Mesothelial cell of epicardium (in vitro differentiated cells): Measurements from ENCODE around the gene SPACA4. TPM values are rescaled to one million over a fixed set of nuclear protein-coding genes. Genes with fewer than 3 reads are reported as not detected.
A peak's percentile ranks its signal among the peaks of the same experiment; 100 is the strongest.

Source experiments
- DNase-seq, 2 experiments: peaks; one replicate each; pipeline ENCODE4 v3.0.0; 2021; ENCODE audit warnings: low spot score in 2 of 2; ENCODE audit not compliant: unreplicated experiment in 2 of 2
- H3K27ac Mint-ChIP-seq: 2 replicates; pipeline ENCODE4 v1.8.0; 2021; ENCODE audit warnings: mixed read lengths
- H3K27me3 Mint-ChIP-seq: 2 replicates; pipeline ENCODE4 v1.8.0; 2021; ENCODE audit warnings: low read depth, mixed read lengths
- H3K36me3 Mint-ChIP-seq: 2 replicates; pipeline ENCODE4 v1.8.0; 2021; ENCODE audit warnings: mixed read lengths
- H3K4me1 Mint-ChIP-seq: 2 replicates; pipeline ENCODE4 v1.8.0; 2021; ENCODE audit warnings: mixed read lengths
- H3K4me3 Mint-ChIP-seq: 2 replicates; pipeline ENCODE4 v1.8.0; 2021; ENCODE audit warnings: mild to moderate bottlenecking, moderate library complexity, mixed read lengths
- H3K9me3 Mint-ChIP-seq: 2 replicates; pipeline ENCODE4 v1.8.0; 2021; ENCODE audit warnings: mixed read lengths
- CTCF ChIP-seq: fragments of 200-600 bp; sonication (generic); IDR thresholded peaks from one replicate; pipeline ENCODE4 v1.5.0; 2021; ENCODE audit warnings: antibody characterized with exemption; ENCODE audit not compliant: unreplicated experiment
- total RNA-seq: library from RNA; stranded (reverse); gene quantifications from 3 replicates; pipeline ENCODE4 v1.2.1, GENCODE V29; 2021

The SPACA4 gene
- total RNA-seq, 1 donor from 2014 or later = not detected

DNA sequence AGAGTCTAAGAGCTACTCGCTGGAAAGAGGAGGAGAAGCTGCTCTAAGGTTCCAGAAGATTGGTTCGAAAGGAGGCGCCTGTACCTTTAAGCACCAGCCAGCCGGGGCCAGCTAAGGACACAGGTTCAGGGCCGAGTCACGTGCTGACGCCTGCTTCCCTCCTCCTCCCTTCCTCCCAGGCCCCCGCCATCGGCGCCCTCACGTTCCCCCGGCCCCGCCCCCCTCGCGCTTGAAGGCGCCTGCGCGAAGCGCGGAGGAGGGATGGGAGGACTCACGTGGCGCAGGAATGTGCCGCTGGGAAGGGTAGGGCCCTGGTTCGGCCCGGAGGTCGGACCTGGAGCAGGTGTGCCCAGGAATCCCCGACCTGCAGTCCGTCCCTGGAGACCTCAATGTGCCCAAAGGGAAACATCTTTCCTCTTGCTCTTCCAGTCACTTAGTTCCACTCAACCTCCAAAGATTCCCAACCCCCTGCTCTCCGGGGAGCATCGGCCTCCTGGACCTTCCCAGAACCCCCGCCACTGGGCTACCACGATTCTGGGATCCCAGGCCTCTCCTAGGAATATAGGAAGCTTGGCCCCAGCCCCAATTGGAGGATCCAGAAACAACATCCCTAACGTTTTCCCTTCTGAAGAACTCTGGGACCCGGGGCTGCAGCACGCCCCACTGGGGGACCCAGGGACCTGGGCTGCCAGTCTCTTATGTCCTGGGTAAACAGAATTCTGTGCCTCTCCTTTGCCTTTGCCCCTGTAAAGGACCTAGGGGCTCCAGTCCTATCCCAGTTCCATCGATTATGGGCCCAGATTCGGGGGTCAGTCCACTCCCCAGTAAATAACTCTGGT is 28.1 kb downstream of the SPACA4 start:
- no peak for TF ChIP-seq CTCF
- Mint-ChIP-seq H3K27me3 (no peaks in the 10 kb centered on the region), H3K4me1 (peaks cover 44% of the 10 kb centered on the region), H3K27ac (peak overlapping the region; percentile 93), H3K9me3 (no peaks in the 10 kb centered on the region), H3K36me3 (peaks cover 11% of the 10 kb centered on the region), H3K4me3 (peak overlapping the region; percentile 67)
- DNase-seq = peak; percentile 85 to 89

- H3K27ac Mint-ChIP-seq = peak overlapping the region; percentile 93
- H3K9me3 Mint-ChIP-seq = no peaks in the 10 kb centered on the region
- no peaks in the 10 kb centered on the region for H3K27me3 Mint-ChIP-seq
- H3K36me3 Mint-ChIP-seq = peaks cover 13% of the 10 kb centered on the region
- peak in 1 of 2 experiments; percentile 75 for DNase-seq
- peak overlapping the region; percentile 94 for H3K4me3 Mint-ChIP-seq
- TF ChIP-seq CTCF = no peak
- peaks cover 37% of the 10 kb centered on the region for H3K4me1 Mint-ChIP-seq
Observed at GRCh38 chr19:48635263-48635965, 28.9 kb downstream of the SPACA4 start.

- Mint-ChIP-seq H3K9me3 (no peaks in the 10 kb centered on the region), H3K4me1 (peaks cover 32% of the 10 kb centered on the region), H3K4me3 (peak overlapping the region; percentile 94), H3K36me3 (peaks cover 13% of the 10 kb centered on the region), H3K27me3 (no peaks in the 10 kb centered on the region), H3K27ac (peak overlapping the region; percentile 98)
- DNase-seq = no peak
- TF ChIP-seq CTCF = no peak
Observed at GRCh38 chr19:48635966-48636858, 29.7 kb downstream of the SPACA4 start.

- TF ChIP-seq CTCF = no peak
- Mint-ChIP-seq H3K27me3 (no peaks in the 10 kb centered on the region), H3K36me3 (peaks cover 18% of the 10 kb centered on the region), H3K27ac (peak within 1 kb of the TSS; percentile 98), H3K4me3 (peak within 1 kb of the TSS; percentile 94), H3K9me3 (no peaks in the 10 kb centered on the region), H3K4me1 (peaks cover 32% of the 10 kb centered on the region)
- peak in 1 of 2 experiments; percentile 53 for DNase-seq
Observed at GRCh38 chr19:48636859-48637448, 30.4 kb downstream of the SPACA4 start, which contains the start of gene DBP. Gene DBP (minus strand): TSS chr19:48637379. CDS start chr19:48636994, 385 bp downstream.

DNA sequence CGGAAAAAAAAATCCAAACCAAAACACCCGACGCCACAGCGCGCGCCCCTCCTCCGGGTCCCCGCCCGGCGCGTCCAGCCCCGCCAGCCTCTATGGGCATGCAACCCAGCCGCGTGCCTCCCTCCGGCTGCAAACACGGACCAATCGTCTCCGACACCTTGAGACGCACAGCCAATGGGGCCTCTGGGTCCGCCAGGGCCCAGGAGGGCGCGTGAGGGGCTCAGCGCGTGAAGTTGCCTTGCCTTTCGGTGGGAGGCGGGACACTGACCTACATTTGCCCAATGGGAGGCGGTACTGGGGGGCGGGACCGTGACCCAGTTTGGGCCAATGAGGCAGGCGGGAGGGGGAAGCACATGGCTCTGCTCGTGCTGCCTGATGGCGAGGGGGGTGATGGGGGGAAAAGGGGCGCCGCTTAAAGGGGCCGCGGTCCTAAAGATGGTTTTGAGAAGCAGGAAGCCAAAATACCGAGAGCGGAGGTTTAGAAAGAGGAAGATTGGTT is 31.0 kb downstream of the SPACA4 start:
- peak overlapping the region; percentile 94 for H3K4me3 Mint-ChIP-seq
- H3K27ac Mint-ChIP-seq = peak overlapping the region; percentile 98
- peak; percentile 96 to 97 for DNase-seq
- peaks cover 18% of the 10 kb centered on the region for H3K36me3 Mint-ChIP-seq
- no peaks in the 10 kb centered on the region for H3K9me3 Mint-ChIP-seq
- H3K4me1 Mint-ChIP-seq = peaks cover 32% of the 10 kb centered on the region
- no peak for TF ChIP-seq CTCF
- no peaks in the 10 kb centered on the region for H3K27me3 Mint-ChIP-seq
